ENCODE data around the gene TEX30. TPM values are rescaled to one million over a fixed set of nuclear protein-coding genes. Genes with fewer than 3 reads are reported as not detected.

TEX30 gene
- total RNA-seq, 2 experiments from 2014 or later: 42.3 to 44.8 TPM

Other genes with a start within 250 kb of the TEX30 start
- 10 to 100 TPM; 78.4 to 84.0 TPM for gene TPP2, start 176.8 kb downstream of the TEX30 start, total RNA-seq
- not detected for gene METTL21C, start 78.7 kb downstream of the TEX30 start, total RNA-seq
- gene POGLUT2, start 25.2 kb upstream of the TEX30 start, total RNA-seq: 1 to 10 TPM; 7.2 to 8.1 TPM
- 10 to 100 TPM; 12.9 to 13.5 TPM for gene BIVM, start 25.3 kb upstream of the TEX30 start, total RNA-seq
- gene ERCC5, start 72.2 kb upstream of the TEX30 start, total RNA-seq: 10 to 100 TPM; 67.4 to 67.5 TPM